HG03064 (cell line): Measurements from ENCODE around the gene ELOVL5.
"Not testable (repeated sequence)": the region's sequence is repeated elsewhere in the genome, so short reads cannot be mapped to it uniquely, and the experiment has no call there.

Experiments used
- ATAC-seq: cut with Tn5 transposase; IDR thresholded peaks from one replicate; pipeline ENCODE4 v1.9.1; 2021; ENCODE audit warnings: low read depth; ENCODE audit not compliant: unreplicated experiment

ELOVL5 gene

DNA sequence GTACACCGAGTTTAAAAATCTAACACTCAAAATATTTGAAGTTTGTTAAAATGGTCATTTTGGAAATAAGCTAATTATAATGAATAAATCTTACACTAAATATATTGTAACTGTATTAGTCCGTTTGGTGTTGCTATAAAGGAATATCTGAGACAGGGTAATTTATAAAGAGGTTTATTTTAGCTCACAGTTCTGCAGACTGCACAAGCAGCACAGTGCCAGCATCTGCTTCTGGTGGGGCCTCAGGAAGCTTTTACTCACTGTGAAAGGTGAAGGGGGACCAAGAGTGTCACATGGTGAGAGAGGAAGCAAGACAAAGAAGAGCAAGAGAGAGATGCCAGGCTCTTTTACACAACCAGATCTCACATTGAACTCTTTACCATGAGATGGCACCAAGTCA is 17.1 kb downstream of the ELOVL5 start:
- no peak for ATAC-seq

DNA sequence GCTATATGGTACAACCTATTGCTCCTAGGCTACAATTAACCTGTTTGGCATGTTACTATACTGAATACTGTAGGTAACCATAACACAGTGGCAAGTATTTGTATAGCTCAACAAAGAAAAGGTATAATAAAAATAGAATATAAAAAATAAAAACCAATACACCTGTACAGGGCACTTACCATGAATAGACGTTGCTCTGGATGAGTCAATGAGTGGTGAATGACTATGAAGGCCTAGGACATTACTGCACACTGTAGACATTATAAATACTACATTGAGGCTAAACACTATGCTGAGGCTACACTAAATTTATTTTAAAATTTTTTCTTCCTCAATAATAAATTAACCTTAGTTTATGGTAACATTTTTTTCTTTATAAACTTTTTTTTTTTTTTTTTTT is 18.6 kb downstream of the ELOVL5 start:
- ATAC-seq: no peak

DNA sequence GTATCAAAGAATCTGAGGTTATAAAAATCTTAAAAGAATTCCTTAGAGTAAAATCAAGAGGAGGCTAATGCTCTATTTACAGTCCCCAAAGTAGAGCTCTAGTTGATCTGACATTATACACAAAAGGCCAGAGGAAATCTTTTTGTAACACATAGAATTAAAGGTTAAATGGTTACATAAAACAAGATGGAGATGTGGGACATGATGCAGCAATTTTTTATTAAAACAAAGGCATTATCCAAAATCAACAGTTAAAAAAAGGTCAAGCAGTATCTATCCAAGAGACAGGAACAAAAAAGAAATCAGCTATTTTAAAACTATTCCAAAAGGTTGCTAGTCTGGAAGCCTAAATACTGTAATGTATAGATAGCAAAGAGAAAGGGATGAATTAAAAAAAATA is 20.4 kb downstream of the ELOVL5 start:
- no peak for ATAC-seq

DNA sequence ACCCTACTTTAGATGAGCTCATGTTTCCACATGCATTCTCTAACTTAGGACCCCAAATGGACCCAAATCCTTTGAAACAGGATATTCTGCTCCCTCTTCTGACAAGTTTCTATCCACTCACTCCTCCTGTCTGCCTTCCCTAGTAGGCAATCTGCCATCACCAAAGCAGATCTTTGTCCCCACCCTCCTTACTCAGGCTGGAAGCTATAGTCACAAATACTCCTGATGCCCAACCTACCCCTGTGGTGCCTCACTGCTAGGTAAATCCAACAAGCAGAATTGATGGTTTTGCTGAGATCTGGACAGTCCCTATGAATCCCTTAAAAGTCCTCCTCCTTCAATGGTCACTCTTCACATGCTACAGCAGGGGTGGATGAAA is 21.7 kb downstream of the ELOVL5 start:
- no peak for ATAC-seq

DNA sequence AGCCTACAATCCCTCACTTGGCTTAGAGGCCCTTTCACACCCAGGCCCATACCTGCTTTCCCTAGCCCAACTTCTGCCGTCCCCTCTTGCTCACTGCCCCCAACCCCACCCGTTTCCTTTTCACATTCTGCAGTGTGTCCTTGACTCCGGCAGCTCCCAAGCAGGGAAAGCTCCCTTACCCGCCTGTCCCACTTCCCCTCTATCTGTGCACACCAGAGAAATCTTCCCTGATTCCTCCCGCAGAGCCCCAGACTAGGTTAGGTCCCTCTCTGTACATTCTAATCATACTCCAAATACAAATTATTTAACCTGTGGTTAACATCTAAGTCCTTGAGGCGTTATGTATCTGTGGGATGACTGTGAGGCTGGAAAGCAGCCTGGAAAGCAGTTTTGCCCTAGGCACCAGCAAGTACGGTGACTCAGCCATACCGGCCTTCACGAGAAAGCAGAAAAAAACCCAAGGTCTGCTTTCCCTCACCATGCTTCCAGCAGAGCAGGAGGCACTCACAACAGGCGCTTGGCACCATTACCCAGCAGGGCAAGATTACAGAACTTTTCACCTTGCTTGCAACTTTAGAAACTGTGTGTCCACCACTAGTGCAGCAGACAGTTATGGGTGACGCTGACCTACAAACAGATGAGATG is 22.3 kb downstream of the ELOVL5 start:
- no peak for ATAC-seq

DNA sequence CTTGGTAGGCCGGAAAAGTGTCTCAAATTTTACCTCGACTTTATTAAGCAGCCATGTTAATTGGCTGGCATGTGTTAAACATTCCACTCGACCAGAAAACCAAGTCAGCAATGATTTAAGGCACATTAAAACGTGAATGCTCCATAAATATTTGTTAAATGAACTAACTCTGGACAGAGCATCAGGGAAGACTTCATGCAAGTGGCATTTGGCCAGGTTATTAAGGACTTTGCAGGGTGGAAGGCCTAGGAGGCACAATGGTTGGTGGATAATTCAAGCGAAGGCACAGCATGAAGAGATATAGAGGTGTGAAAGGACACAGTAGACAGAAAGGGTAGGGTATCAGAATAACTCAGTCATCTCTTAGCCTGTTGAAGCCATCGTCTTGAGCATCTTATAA is 23.0 kb downstream of the ELOVL5 start:
- ATAC-seq: no peak

DNA sequence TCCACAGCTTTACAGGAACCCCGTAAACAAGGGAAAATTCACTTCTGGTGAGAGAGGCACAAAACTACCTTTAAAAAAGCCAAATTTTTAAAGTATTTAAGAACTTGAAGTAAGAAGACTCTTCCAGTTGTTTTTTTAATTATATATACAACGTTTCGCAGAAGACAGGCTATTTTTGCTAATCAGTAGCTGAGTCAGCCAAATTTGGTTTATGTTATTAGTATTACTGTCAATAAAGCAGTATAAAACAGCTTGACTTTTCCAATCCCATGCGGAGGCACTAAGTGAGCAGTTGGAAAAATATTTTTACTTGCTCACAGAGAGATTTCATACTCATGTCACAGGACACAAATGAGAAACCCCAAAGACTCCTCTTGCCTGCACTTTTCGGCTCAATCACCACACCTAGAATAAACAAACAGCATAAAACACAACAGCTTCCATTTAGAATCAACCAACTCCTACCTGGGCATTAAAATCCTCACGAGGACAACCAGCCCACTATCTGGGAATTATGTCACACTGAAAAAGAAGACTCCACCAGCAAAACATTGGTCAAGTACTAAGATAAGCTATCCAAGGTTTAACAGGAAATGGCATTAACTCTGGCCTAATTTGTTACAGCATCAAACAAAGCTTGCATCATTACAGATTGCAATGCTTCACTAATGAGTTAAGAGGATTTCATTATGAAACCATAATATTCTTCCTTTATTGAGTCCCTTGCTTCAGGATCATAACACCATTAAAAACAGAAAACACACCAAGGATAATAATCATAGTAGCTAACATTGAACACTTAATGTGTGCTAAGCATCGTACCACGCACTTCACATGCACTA is 26.3 kb downstream of the ELOVL5 start:
- ATAC-seq: no peak

DNA sequence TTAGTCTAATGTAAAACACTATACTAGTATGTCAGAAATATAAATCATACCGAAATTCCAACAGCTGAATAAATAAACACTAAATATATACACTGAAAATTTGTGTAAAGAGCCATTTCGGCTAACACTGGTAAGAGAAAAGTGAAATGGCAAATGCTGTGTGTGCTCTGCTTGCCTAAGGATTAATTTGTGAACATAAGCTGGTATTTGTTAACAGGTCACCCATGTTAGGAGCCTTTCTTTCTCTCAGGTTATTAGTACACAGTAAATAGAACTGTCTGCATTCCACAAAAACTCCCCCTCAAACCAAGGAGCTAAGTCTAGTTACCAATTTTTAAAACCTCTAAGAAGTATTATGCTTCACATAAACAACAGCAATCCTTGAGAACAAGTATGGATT is 27.0 kb downstream of the ELOVL5 start:
- ATAC-seq: no peak

DNA sequence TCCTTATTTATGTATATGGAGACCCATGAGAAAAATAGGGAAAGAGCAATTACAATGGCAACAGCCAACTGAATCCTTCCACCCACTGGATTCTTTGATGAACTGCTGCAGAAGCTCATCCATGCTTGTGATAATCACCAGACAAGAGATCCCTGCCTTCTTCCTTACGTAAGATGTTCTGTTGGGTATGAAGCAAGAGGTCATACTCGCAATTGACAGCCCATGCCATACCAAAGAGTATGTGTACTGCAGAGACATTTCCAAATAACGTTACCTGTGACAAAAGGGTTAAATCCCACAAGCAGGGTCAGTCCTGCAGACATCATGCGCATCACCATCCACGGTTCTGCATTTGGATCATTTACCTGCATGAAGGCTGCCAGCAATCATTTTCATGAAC is 27.8 kb downstream of the ELOVL5 start:
- no peak for ATAC-seq

DNA sequence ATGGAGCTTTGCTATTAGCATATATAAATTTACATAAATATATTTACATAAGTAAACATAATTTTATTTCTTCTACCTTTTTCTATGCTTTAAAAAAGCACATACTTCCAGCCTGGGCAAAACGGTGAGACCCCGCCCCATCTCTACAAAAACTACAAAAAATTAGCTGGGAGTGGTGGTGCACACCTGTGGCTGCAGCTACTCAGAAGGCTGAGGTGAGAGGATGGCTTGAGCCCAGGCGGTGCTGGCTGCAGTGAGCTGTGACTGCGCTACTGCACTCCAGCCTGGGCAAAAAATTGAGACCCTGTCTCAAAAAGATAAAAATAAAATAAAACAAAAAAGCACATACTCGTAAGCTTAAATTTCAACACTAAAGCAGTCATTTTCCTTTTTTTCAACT is 30.3 kb downstream of the ELOVL5 start:
- ATAC-seq: no peak

DNA sequence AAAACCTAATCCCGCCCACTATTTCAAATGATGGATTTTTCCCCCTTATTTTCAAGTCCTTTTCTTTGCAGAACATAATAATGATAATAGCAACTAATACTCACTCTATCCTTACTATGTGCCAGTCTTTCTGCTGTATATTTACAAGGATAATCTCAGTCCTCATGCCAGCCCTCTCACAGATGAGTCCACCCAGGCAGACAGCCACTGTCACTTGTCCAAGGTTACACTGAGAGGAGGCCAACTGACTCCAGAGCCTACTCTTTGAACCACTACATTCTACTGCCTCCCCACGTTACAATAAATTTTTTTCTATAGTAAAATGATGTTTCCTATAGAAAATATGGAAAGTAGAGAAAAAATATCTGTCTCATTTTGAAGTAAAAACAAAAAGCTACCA is 30.9 kb downstream of the ELOVL5 start:
- ATAC-seq: no peak

DNA sequence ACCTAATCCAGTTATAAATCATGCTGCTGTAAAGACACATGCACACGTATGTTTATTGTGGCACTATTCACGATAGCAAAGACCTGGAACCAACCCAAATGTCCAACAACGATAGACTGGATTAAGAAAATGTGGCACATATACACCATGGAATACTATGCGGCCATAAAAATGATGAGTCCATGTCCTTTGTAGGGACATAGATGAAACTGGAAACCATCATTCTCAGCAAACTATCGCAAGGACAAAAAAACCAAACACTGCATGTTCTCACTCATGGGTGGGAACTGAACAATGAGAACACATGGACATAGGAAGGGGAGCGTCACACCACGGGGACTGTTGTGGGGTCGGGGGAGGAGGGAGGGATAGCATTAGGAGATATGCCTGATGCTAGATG is 31.5 kb downstream of the ELOVL5 start:
- not testable (repeated sequence) for ATAC-seq

DNA sequence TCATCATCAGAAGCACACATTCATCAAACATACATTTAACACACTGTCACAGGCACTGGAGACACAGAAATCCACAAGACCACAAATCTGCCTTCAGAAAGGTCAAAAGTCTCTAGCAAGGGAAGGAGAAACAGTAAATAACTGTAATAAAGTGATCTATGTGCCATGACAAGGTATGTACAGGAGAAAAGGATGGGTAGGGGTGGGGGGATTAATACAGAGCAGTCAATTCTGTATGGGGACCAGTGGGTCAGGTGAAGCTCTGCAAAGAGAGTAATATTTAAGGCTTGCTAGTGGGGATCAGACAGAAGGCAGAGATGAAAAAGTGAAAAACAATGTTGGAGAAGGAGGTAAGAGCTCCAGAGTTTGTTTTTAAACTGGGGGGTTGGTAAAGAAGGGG is 32.6 kb downstream of the ELOVL5 start:
- no peak for ATAC-seq

DNA sequence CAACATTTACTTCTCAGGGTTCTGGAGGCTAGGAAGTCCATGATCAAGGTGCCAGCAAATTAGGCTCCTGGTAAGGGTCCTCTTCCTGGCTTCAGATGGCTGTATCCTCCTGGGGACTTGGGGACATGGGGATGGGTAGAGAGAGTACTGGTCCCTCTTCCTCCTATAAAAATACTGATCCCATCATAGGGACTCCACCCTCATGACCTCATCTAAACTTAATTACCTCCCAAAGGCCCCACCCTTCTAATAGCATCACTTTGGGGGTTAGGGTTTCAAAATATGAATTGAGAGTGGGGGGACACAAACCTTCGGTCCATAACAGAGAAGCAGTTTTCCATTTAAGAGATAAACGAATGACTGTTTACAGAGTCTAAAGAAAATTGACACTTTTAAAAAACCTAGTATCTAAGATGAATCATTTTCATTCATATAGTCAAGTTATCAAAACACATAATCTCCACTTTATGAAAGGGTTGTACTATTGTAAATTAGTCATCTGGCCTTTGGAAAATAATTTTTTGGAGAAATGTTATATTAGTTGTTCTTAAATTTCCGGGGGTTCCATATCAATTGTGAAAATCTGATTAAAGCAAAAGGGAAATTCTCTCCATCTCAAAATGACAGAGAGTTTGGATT is 33.5 kb downstream of the ELOVL5 start:
- no peak for ATAC-seq

DNA sequence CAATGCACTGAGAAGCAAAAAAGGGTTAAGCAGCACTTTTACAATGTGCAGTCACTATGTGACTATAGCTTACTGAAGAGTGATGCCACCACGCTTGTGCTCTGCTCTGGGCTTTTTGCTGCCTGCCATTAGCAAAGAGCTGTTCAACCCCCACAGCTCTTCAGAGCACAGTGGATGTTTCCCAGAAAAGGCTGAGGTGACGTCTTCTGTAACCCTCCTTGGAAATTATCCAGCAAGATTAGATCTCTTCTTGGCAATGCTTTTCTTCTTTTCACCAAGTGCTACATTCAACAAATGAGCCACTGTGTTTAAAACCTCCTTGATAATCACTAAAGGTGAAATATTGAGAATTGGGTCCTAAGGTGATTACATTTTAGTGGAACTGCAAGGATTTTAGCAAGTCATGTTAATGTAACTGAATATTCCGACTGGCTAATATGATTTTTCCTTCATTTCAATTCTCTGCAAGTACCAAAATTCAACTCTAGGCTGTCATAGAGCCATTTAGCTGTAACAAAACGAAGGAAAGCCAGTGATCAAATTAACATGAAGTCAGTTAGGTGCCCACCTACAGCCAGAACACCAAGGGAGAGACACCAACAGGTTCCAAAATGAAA is 34.9 kb downstream of the ELOVL5 start:
- no peak for ATAC-seq

DNA sequence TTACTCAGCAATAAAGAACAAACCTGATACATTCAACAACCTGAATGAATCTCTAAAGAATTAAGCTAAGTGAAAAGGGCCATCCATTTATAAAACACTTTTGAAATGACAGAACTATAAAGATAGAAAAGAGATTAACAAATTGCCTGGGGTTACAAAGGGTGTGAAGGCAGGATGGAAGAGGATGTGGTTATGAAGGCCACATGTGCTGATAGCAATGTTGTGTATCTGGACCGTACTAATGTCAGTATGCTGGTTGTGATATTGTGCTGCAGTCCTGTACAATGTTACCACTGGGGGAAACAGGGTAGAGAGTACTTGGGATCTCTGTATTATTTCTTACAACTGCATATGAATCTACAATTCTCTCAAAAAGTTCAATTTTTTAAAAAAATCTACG is 36.4 kb downstream of the ELOVL5 start:
- no peak for ATAC-seq

DNA sequence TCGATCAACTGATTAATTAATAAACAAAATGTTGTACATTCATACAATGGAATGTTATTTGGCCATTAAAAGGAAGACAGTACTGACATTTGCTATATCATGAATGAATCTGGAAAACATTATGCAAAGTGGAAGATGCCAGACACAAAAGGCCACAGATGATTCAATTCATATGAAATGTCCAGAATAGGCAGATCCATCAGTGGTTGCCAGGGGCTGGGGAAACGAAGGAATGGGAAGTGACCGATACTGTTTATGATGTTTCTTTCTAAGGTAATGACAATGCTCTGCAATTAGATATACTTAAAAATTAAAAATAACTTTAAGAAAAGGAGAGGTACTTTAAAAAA is 37.2 kb downstream of the ELOVL5 start:
- ATAC-seq: no peak

DNA sequence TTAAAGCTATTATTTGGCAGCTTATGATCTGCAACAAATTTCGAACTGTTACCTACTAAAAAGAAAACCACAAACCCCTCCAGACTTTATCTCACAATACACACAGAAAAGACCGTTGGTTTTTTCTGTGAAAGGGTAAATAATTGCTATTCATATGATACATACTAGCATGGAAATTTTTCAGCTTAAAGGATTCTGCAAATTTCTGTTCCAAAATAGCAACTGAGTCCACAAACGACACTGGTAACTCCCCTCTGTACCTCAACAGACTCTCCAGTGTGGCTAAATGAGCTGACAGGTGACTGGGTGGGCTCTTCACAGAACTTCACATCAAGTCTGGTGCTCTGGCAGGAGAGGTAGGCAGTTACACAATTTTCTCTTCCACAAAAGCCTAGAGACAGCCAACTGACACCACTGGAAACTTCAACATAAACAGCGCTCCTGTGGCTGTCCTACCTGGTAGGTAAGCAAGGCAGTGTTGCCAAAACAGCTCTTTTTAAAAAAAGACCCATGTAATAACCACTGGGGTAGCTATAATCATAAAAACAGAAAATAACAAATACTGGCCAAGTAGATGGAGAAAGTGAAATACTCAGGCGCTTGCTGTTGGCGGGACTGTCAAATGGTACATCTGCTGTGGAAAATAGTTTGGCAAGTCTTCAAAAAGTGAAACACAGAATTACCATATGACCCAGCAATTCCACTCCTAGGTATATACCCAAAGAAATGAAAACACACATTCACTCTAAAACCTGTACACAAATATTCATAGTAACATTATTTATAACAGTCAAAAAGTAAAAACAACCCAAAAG is 37.8 kb downstream of the ELOVL5 start:
- no peak for ATAC-seq

DNA sequence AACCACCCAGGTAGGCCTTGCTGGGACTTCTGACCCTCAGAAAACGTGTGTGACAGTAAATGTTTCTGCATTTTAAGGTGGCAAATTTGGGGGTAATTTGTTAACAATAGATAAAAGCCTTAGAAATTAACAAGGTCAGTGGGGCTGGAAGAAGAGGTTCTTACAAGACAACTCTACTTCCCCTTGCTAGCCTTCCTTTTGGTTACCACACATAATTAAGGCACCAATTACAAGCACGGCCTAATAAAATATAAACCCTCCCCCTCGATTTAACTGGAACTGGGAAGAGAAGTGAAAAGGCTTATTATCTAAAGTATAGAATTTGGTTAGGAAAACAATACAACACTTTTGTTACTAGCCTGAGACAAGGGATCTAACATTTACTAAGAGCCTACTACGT is 38.8 kb downstream of the ELOVL5 start:
- ATAC-seq: no peak

DNA sequence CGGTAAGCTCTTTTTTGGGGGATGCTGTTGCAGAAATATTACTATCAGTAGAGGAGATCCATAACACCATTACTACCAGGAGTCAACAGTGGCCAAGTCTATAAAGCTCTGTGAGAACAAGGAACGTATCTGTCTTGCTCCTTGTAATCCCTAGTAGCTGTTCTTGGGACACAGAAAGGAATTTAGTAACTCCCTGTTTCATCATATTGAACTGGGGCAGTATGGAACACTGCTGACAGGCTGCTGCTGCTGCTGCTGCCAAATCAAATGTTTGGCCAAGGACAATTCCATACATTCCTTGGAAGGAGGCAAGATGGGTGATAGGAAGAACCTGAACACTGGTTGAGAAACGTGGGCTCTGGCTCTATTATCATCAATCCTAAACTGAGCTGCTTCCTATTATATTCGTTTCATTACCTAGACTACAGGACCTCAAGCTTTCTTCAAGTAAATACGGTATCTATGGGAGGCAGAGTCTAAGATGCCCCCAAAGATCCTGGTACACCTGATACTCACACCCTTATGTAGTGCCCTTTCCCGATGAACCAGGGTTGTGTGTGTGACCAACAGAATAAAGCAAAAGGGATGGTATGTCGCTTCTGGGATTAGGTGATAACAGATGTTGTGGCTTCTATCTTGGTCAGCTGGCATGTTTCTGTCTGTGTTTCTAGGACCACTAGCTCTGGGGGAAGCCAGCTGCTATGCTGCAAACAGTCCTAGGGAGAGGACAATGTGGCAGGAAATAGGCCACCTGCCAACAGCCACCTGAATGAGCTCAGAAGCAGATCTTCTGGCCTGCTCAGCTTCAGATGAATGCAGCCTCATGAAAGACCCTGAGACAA is 39.5 kb downstream of the ELOVL5 start:
- peak; percentile 61 for ATAC-seq
